Measurements from ENCODE around the gene UNC93B1.
"Not testable (repeated sequence)": the region's sequence is repeated elsewhere in the genome, so short reads cannot be mapped to it uniquely, and the experiment has no call there.

The UNC93B1 gene

DNA sequence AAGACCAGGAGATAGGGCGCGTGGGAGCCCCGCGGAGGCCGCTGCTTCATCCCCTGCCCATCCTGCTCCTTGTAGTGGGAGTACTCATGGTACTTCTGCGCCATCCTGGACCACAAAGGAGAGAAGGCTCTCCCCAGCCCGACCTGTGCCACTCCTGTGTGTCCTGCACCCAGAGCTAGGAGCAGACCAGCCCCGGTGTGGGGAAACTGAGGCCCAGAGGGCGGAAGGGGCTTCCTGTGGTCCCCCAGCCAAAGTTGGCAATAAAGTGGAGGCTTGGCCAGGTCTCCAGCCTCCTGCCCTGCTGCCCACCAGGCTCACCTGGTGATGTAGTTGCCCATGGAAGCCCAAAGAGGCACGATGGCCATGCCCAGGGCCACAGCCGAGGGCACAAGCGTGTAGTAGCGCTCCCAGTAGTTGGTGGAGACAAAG, 4.7 kb downstream of the UNC93B1 start:
- TF ChIP-seq, protein P1, sequence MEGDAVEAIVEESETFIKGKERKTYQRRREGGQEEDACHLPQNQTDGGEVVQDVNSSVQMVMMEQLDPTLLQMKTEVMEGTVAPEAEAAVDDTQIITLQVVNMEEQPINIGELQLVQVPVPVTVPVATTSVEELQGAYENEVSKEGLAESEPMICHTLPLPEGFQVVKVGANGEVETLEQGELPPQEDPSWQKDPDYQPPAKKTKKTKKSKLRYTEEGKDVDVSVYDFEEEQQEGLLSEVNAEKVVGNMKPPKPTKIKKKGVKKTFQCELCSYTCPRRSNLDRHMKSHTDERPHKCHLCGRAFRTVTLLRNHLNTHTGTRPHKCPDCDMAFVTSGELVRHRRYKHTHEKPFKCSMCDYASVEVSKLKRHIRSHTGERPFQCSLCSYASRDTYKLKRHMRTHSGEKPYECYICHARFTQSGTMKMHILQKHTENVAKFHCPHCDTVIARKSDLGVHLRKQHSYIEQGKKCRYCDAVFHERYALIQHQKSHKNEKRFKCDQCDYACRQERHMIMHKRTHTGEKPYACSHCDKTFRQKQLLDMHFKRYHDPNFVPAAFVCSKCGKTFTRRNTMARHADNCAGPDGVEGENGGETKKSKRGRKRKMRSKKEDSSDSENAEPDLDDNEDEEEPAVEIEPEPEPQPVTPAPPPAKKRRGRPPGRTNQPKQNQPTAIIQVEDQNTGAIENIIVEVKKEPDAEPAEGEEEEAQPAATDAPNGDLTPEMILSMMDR (IDR thresholded peaks at IDR 0.05; ENCODE audit: unreplicated experiment in 3 of 3) = no peak
- Mint-ChIP-seq H3K4me1 (peaks cover 4% of the 10 kb centered on the region), H3K36me3 (ENCODE audit: low read depth) (no peaks in the 10 kb centered on the region), H3K27me3 (ENCODE audit: low read depth) (peaks cover 29% of the 10 kb centered on the region), H3K27ac (no peak overlapping the region), H3K4me3 (no peak overlapping the region), H3K9me3 (no peaks in the 10 kb centered on the region)

DNA sequence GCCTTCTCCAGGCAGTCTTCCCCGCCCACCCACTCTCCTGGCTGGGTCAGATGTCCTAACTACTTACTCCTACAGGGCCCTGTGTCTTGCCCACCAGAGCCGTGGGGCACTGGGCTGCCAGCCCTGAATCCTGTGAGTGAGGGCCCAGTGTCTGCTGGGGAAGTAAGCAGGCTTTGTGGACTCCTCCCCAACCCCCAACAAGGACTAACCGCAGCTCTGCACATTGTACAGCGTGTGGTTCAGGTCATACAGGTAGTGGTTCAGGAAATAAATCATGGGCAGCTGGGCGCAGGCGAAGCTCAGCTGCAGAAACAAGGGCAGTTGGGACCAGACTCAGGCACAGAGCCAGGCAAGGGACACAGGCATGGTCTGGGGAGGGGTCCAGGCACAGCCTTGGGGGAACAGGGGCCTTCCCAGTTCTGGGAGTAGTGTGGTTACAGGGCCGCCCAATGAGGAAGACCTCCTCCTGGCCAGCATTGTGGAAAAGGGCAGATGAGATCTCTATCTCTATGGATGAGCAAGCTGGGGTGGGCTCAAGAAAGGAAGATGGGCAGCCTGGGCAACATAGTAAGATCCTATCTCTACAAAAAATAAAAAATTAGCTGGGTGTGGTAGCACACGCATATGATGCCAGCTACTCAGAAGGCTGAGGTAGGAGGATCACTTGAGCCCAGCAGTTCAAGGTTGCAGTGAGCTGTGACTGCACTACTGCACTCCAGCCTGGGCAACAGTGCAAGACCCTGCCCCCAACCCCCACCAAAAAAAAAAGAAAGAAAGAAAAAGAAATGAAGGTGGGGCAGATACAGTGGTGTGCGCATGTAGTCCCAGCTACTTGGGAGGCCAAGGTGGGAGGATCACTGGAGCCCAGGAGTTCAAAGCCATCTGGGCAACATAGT, 5.5 kb downstream of the UNC93B1 start:
- H3K36me3 Mint-ChIP-seq (ENCODE audit: low read depth) = no peaks in the 10 kb centered on the region
- H3K27ac Mint-ChIP-seq = no peak overlapping the region
- H3K4me3 Mint-ChIP-seq = no peak overlapping the region
- H3K27me3 Mint-ChIP-seq (ENCODE audit: low read depth) = peaks cover 33% of the 10 kb centered on the region
- H3K9me3 Mint-ChIP-seq = no peaks in the 10 kb centered on the region
- H3K4me1 Mint-ChIP-seq = peaks cover 4% of the 10 kb centered on the region
- TF ChIP-seq, protein P1 (IDR thresholded peaks at IDR 0.05; ENCODE audit: unreplicated experiment in 3 of 3) = no peak

DNA sequence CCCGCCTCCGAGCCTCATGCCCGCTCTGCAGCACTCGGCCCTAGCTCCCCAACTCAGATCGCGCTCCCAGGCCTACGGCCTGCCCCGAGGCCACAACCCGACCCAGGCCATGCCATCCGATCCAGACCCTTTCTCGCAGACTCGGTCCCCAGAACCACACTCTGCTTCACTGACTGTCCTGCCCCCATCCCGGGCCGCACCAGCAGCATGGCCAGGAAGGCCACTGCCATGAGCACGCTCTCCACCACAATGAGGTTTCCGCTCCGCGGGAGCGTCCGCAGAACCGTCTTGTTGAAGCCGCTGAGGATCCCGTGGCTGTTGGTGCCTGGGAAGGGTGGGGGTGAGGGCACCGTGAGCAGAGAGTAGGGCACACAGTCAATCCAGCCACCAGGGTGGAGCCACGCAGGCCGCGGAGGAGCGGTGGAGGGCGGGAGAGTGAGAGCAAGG, 6.4 kb downstream of the UNC93B1 start:
- Mint-ChIP-seq H3K9me3 (no peaks in the 10 kb centered on the region), H3K27me3 (ENCODE audit: low read depth) (peaks cover 34% of the 10 kb centered on the region), H3K27ac (no peak overlapping the region), H3K4me3 (no peak overlapping the region), H3K36me3 (ENCODE audit: low read depth) (no peaks in the 10 kb centered on the region), H3K4me1 (no peaks in the 10 kb centered on the region)
- TF ChIP-seq, protein P1 (IDR thresholded peaks at IDR 0.05; ENCODE audit: unreplicated experiment in 3 of 3) = no peak

DNA sequence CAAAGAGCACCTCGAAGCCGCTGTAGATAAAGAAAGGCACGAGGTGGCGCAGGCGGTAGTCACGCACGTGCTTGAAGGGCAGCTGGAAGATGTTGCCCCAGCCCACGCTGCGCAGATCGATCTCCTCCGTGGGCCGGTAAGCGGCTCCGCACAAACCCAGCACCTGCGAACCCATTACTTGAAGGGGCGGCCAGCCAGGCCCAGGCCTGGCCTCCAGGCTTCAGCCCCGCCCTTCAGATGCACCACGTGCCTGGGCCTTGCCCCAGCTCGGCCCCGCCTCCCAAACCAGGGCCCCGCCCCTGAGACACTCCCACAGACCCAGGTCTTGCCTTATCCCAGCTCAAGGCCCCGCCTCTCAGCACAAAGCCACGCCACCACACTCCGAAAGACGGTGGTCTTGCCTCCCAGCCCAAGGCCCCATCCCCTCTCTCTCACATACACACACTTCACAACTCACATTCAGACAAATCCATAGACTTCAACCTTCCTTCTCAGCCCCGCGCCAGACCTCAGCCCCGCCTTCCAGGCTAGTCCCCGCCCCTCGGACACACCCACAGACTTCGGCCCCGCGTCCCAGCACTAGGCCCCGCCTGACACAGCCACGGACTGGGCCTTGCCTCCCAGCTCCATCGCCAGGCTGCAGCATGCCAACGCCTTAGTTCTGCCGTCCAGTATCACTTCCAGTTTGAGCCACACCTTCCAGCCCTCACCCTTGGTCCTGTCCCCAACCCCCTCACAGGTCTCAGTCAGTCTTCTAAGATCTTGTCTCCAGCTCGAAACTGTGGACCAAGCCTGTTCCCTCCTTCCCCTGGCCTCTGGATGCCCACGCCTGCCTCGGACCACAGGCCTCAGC, 7.0 kb downstream of the UNC93B1 start:
- Mint-ChIP-seq H3K9me3 (no peaks in the 10 kb centered on the region), H3K36me3 (ENCODE audit: low read depth) (no peaks in the 10 kb centered on the region), H3K4me1 (no peaks in the 10 kb centered on the region), H3K27me3 (ENCODE audit: low read depth) (peaks cover 34% of the 10 kb centered on the region), H3K4me3 (peak overlapping the region in 1 of 3 experiments; percentile 55), H3K27ac (no peak overlapping the region)
- TF ChIP-seq, protein P1 (IDR thresholded peaks at IDR 0.05; ENCODE audit: unreplicated experiment in 3 of 3) = no peak

DNA sequence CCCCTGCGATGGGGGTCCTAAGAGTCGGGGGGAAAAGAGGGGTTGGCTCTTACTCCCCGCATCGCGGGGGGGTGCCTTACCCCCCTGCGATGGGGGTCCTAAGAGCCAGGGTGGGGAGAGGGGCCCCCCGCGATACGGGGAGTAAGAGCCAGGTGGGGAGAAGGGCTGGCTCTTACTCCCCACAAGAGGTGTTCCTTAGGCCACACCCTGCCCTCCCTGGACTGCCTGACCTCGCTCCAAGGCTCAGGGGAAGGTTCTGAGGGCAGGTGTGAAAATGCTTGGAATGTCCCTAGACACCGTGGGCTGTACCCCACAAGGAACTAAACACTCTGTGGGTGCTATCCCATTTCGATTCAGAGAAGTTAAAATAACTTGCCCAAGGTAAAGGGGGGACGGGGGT, 7.8 kb downstream of the UNC93B1 start:
- Mint-ChIP-seq H3K27me3 (ENCODE audit: low read depth) (peaks cover 35% of the 10 kb centered on the region), H3K4me1 (no peaks in the 10 kb centered on the region), H3K36me3 (ENCODE audit: low read depth) (no peaks in the 10 kb centered on the region), H3K27ac (no peak overlapping the region), H3K9me3 (no peaks in the 10 kb centered on the region), H3K4me3 (no peak overlapping the region)
- TF ChIP-seq, protein P1 (IDR thresholded peaks at IDR 0.05; ENCODE audit: unreplicated experiment in 3 of 3) = no peak

DNA sequence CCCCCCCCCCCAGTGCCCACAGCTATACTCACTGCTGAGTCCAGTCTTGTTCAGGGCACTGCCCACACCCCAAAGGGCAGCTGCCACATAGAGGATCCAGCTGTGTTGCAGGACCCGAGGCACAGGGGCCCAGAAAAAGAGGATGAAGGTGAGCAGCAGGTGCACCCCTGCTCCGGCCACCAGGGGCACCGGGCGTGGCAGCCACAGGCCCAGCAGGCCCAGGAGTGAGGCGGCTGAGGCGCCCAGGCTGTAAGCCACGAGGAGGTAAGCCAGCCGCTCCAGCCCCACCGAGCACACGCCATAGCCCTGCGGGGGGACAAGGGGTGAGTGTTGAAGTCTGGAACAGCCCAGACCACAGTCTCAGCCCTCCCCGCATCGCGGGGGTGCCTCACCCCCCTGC, 8.3 kb downstream of the UNC93B1 start:
- not testable (repeated sequence) for H3K27ac Mint-ChIP-seq; H3K4me3 Mint-ChIP-seq; H3K36me3 Mint-ChIP-seq (ENCODE audit: low read depth); H3K9me3 Mint-ChIP-seq; H3K4me1 Mint-ChIP-seq
- H3K27me3 Mint-ChIP-seq (ENCODE audit: low read depth) = peaks cover 39% of the 10 kb centered on the region

DNA sequence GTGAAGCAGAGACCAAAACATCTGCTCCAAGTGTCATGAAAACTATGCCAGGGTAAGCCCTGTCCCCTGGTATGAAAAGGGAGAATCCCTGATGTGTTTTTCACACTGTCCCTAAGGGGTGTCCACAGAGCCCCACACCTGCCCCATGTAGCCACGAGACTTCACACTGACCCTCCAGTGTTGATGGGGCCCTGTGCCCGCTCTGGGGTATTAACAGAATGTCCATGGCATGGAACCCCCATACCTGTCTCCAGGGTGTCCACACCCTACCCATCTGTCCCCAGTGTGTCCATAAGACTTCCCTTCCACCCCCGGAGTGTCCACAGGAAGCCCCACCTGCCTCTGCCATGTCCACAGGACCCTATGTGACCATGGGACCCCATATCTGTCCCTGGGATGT, 8.8 kb downstream of the UNC93B1 start:
- peaks cover 39% of the 10 kb centered on the region for H3K27me3 Mint-ChIP-seq (ENCODE audit: low read depth)
- H3K27ac Mint-ChIP-seq, H3K9me3 Mint-ChIP-seq: not testable (repeated sequence)

DNA sequence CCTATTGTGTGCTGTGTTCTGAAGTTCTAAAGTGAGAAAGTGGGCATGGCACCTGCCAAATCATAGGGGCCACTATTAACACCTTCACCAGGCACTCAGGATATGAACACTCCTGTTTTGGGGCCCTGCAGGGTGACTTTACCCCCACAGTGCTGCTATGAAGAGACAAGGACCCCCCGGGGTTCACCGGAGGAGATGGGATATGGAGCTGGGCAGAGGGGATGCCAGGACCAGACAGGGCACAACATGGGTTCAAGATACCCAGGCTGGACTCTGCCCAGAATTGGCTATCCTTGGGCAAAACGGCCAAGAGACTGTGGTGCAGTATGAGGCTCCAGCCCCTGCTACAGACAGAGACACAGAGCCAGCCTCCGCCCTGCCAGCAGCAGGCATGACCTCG, 9.5 kb downstream of the UNC93B1 start:
- not testable (repeated sequence) for H3K9me3 Mint-ChIP-seq; H3K4me1 Mint-ChIP-seq; H3K36me3 Mint-ChIP-seq (ENCODE audit: low read depth); H3K27ac Mint-ChIP-seq; H3K4me3 Mint-ChIP-seq
- H3K27me3 Mint-ChIP-seq (ENCODE audit: low read depth) = peaks cover 47% of the 10 kb centered on the region

More for the DNA sequence above, 8.8 kb downstream of the UNC93B1 start:
- H3K4me1 Mint-ChIP-seq; H3K4me3 Mint-ChIP-seq; H3K36me3 Mint-ChIP-seq (ENCODE audit: low read depth): not testable (repeated sequence)
